Ascending aorta (tissue), 2 donors: ENCODE data around the gene ASAP2. TPM values are rescaled to one million over a fixed set of nuclear protein-coding genes. Genes with fewer than 3 reads are reported as not detected.

Source experiments
- DNase-seq, 2 donors: peaks; one replicate each; pipeline ENCODE4 v3.0.0-alpha.2; 2019; ENCODE audit warnings: low spot score in 2 of 2
- H3K27ac ChIP-seq, 2 donors: fragments of 200-600 bp; sonication (generic); one replicate each; pipeline ENCODE4 v1.5.1; 2016 to 2017; ENCODE audit warnings: mild to moderate bottlenecking in 1 of 2
- H3K27me3 ChIP-seq: fragments of 200-600 bp; sonication (generic); one replicate; pipeline ENCODE4 v1.5.1; 2017
- H3K36me3 ChIP-seq, 2 donors: fragments of 200-600 bp; sonication (generic); one replicate each; pipeline ENCODE4 v1.5.1; 2016
- H3K4me1 ChIP-seq, 2 donors: fragments of 200-600 bp; sonication (generic); one replicate each; pipeline ENCODE4 v1.5.1; 2016 to 2017; ENCODE audit warnings: mild to moderate bottlenecking in 1 of 2
- H3K4me3 ChIP-seq, 2 donors: fragments of 200-600 bp; sonication (generic); one replicate each; pipeline ENCODE4 v1.5.1; 2016 to 2017; ENCODE audit warnings: mild to moderate bottlenecking in 1 of 2
- H3K9me3 ChIP-seq, 2 donors: fragments of 200-600 bp; sonication (generic); one replicate each; pipeline ENCODE4 v1.5.1; 2016
- CTCF ChIP-seq, 3 experiments: fragments of 200-600 bp in 2 of 3; fragments of 450-650 bp in 1 of 3; sonication (generic) in 2 of 3; IDR thresholded peaks; one replicate each; pipeline ENCODE4 v1.5.1; 2016 to 2019; ENCODE audit warnings: antibody characterized with exemption in 3 of 3, mild to moderate bottlenecking in 1 of 3, moderate library complexity in 1 of 3
- intact Hi-C: fragments of 100-400 bp; cut with DNase I; formaldehyde crosslinking; loops from one replicate; pipeline ENCODE4 v1.15.1; 2023
- total RNA-seq: library from RNA; depleted of rRNA; stranded (reverse); fragments of >200 nt; gene quantifications from one replicate; pipeline ENCODE4 v1.1.0, GENCODE V29; 2016

The ASAP2 gene
- total RNA-seq, 1 donor from 2014 or later, result 56.9 TPM

DNA sequence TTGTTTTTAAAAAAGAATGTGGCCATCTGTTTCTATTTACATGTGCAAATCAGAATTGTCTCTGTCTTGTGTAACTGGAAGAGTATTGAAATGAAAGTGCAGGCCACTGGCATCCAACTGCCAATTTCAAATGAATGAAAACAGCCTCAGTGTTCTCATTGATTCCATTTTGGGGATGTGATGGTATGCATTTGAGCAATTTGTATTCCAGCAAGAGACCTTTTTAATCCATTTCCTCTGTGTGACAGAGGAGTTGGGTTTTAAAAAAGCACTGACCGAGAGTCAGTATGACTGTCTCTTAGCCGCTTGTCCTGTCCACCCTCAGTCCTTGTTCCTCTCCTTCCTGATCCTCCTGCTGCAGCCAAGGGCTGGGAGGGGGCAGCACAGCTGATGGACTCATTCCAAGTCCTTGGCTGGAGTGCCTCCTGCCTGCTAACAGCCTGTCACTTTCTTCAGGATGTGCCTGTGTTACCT, 50.0 kb downstream of the ASAP2 start:
- H3K27ac ChIP-seq, result peak overlapping the region in 1 of 2 donors; percentile 52
- DNase-seq, result no peak
- no peaks in the 10 kb centered on the region for H3K27me3 ChIP-seq
- intact Hi-C loops, result no loop called here
- H3K4me1 ChIP-seq, result peaks cover 18 to 64% of the 10 kb centered on the region in 2 donors
- no peaks in the 10 kb centered on the region for H3K9me3 ChIP-seq
- H3K36me3 ChIP-seq, result no peaks in the 10 kb centered on the region
- no peak overlapping the region for H3K4me3 ChIP-seq
- TF ChIP-seq CTCF (IDR thresholded peaks at IDR 0.05), result no peak

- no peak for TF ChIP-seq CTCF (IDR thresholded peaks at IDR 0.05)
- peaks cover 34 to 77% of the 10 kb centered on the region in 2 donors for H3K4me1 ChIP-seq
- intact Hi-C loops, result no loop called here
- no peak for DNase-seq
- H3K4me3 ChIP-seq, result peak overlapping the region in 1 of 2 donors; percentile 7
- no peaks in the 10 kb centered on the region for H3K9me3 ChIP-seq
- no peaks in the 10 kb centered on the region for H3K27me3 ChIP-seq
- no peaks in the 10 kb centered on the region for H3K36me3 ChIP-seq
- H3K27ac ChIP-seq, result peak overlapping the region; percentile 85
Observed at GRCh38 chr2:9258501-9258900, 51.9 kb downstream of the ASAP2 start.

DNA sequence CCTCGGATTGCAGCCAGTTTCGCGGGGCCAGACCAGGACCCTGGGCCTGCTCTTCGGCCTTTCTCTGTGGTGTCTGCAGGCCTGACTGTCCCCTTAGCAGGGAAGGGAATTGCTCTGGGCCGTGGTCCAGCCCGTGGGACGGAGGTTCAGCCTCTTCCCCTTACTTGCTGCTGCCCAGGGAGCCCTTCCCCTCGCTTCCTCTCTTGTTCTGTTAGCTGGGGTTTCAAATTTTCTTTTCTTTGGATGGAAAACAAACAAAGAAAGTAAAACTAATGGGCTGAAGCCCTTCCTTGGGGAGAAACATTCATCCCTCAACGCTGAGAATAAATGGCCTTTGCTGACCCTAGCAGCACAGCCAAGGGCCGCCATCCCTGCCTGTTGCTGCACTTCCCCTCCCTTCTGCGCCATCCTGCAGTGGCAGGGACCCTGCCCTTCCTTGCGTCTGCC, 52.4 kb downstream of the ASAP2 start:
- Histone ChIP-seq H3K4me3 (peak overlapping the region in 1 of 2 donors; percentile 7), H3K27me3 (no peaks in the 10 kb centered on the region), H3K9me3 (no peaks in the 10 kb centered on the region), H3K27ac (peak overlapping the region; percentile 85), H3K36me3 (no peaks in the 10 kb centered on the region), H3K4me1 (peaks cover 35 to 81% of the 10 kb centered on the region in 2 donors)
- no peak for DNase-seq
- intact Hi-C loops, result no loop called here
- no peak for TF ChIP-seq CTCF (IDR thresholded peaks at IDR 0.05)

DNA sequence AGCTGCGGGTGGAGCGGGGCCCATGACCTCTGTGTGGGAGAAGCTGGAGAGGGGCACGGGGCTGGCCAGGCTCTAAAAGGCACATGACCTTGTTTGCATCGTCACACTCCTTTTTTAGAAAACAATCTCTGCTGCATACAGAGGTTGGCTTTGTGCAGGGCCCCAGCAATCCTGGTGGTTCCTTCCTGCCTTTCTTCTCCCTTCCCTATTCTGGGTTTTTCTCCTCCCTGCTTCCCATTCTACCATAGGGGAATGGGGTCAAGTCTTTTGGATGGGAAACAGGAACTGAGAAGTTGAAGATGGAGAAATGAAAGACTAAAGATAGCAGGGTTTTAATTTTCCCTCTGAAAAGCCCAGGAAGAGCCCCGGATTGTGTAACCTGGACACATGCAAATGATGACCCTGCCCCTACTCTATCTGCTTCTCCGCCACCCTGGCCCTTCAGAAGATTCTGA, 53.9 kb downstream of the ASAP2 start:
- no peaks in the 10 kb centered on the region for H3K27me3 ChIP-seq
- no peak overlapping the region for H3K4me3 ChIP-seq
- H3K4me1 ChIP-seq, result peaks cover 39 to 87% of the 10 kb centered on the region in 2 donors
- H3K36me3 ChIP-seq, result no peaks in the 10 kb centered on the region
- no peak for TF ChIP-seq CTCF (IDR thresholded peaks at IDR 0.05)
- H3K27ac ChIP-seq, result peak overlapping the region; percentile 85
- DNase-seq, result no peak
- H3K9me3 ChIP-seq, result no peaks in the 10 kb centered on the region
- intact Hi-C loops, result loop anchor here (2.0 to 5.0 kb wide), 3 partner anchors 52 to 72 kb away; partner anchors contain the start of gene ASAP2

- H3K4me1 ChIP-seq, result peaks cover 39 to 82% of the 10 kb centered on the region in 2 donors
- DNase-seq, result peak in 1 of 2 donors; percentile 78
Observed at GRCh38 chr2:9261231-9261883, 54.7 kb downstream of the ASAP2 start.

More at GRCh38 chr2:9261231-9261883, 54.7 kb downstream of the ASAP2 start:
- H3K27me3 ChIP-seq, result no peaks in the 10 kb centered on the region
- H3K9me3 ChIP-seq, result no peaks in the 10 kb centered on the region
- H3K36me3 ChIP-seq, result no peaks in the 10 kb centered on the region
- intact Hi-C loops, result loop anchor here (2.0 to 5.0 kb wide), 3 partner anchors 51 to 71 kb away; partner anchors contain the start of gene ASAP2
- peak overlapping the region; percentile 85 for H3K27ac ChIP-seq
- peak in 1 of 3 experiments; percentile 5 for TF ChIP-seq CTCF (IDR thresholded peaks at IDR 0.05)
- no peak overlapping the region for H3K4me3 ChIP-seq
